PC-9 (cell line): ENCODE measurements around the gene DUOXA2. TPM values are rescaled to one million over a fixed set of nuclear protein-coding genes. Genes with fewer than 3 reads are reported as not detected.

Source experiments
- BruUV-seq: library from RNA; stranded (reverse); fragments of 400-500 nt; replicated peaks from 2 replicates; lab custom pipeline; 2021; lab: Mats Ljungman, UMichigan
- CTCF ChIA-PET: fragments of 300-600 bp; sonication (Branson Sonifier 250); formaldehyde crosslinking; loops from one replicate; lab custom pipeline; 2022; ENCODE audit warnings: antibody characterized with exemption; lab: Charles Lee
- POLR2A ChIA-PET: fragments of 300-600 bp; sonication (Branson Sonifier 250); formaldehyde crosslinking; loops from one replicate; lab custom pipeline; 2022; ENCODE audit warnings: antibody characterized with exemption; ENCODE audit not compliant: unreplicated experiment; lab: Charles Lee
- DNase-seq, 2 experiments: peaks; one replicate each; pipeline versions ENCODE4 v3.0.0 to v3.0.0-alpha.2; 2015 to 2022; ENCODE audit warnings: mixed read lengths in 1 of 2
- H2AFZ ChIP-seq: fragments of 200-600 bp; sonication (generic); 2 replicates; pipeline ENCODE4 v1.8.1; 2017; ENCODE audit warnings: antibody characterized with exemption
- H3F3A ChIP-seq: fragments of 200-600 bp; sonication (generic); 2 replicates; pipeline ENCODE4 v1.8.1; 2017; ENCODE audit warnings: antibody characterized with exemption, mild to moderate bottlenecking, low read depth; ENCODE audit not compliant: insufficient read depth
- H3K27ac ChIP-seq: fragments of 200-600 bp; sonication (generic); 2 replicates; pipeline ENCODE4 v1.6.1; 2016; ENCODE audit warnings: mixed run types
- H3K27me3 ChIP-seq: fragments of 200-600 bp; sonication (generic); 2 replicates; pipeline ENCODE4 v1.6.1; 2016; ENCODE audit warnings: low read depth, mixed run types; ENCODE audit not compliant: insufficient read depth
- H3K36me3 ChIP-seq: fragments of 200-600 bp; sonication (generic); 2 replicates; pipeline ENCODE4 v1.6.1; 2016; ENCODE audit warnings: low read depth, mixed run types
- H3K4me1 ChIP-seq: fragments of 200-600 bp; sonication (generic); replicated peaks from 2 replicates; pipeline ENCODE4 v1.6.1; 2016; ENCODE audit warnings: mixed run types; ENCODE audit not compliant: insufficient read depth
- H3K4me2 ChIP-seq: fragments of 200-600 bp; sonication (generic); 2 replicates; pipeline ENCODE4 v1.6.1; 2017; ENCODE audit warnings: mixed run types
- H3K4me3 ChIP-seq: fragments of 200-600 bp; sonication (generic); 2 replicates; pipeline ENCODE4 v1.6.1; 2016; ENCODE audit warnings: mixed run types
- H3K79me2 ChIP-seq: fragments of 200-600 bp; sonication (generic); 2 replicates; pipeline ENCODE4 v1.6.1; 2017; ENCODE audit warnings: low read depth, mixed run types
- H3K9me2 ChIP-seq: fragments of 200-600 bp; sonication (generic); 2 replicates; pipeline ENCODE4 v1.8.1; 2017; ENCODE audit warnings: mild to moderate bottlenecking; ENCODE audit not compliant: insufficient read depth
- H3K9me3 ChIP-seq: fragments of 200-600 bp; sonication (generic); 2 replicates; pipeline ENCODE4 v1.8.1; 2016; ENCODE audit warnings: low read depth; ENCODE audit not compliant: insufficient read depth
- H4K20me1 ChIP-seq: fragments of 200-600 bp; sonication (generic); 2 replicates; pipeline ENCODE4 v1.8.1; 2017; ENCODE audit not compliant: insufficient read depth
- EZH2 ChIP-seq: fragments of 200-600 bp; sonication (generic); IDR thresholded peaks from 2 replicates; pipeline ENCODE4 v1.8.0; 2017; ENCODE audit warnings: antibody characterized with exemption, low read depth
- intact Hi-C: fragments of 100-400 bp; cut with micrococcal nuclease; formaldehyde crosslinking; loops from one replicate; pipeline ENCODE4 v1.10.0; 2022; ENCODE audit not compliant: unreplicated experiment
- total RNA-seq: library from RNA; stranded (reverse); gene quantifications from 2 replicates; pipeline ENCODE4 v1.2.3, GENCODE V29; 2021
- TF ChIP-seq, protein P1 (sequence below): fragments of 200-600 bp; sonication (generic); conservative IDR thresholded peaks from 2 replicates; pipeline ENCODE4 v1.6.1; 2017; ENCODE audit warnings: mixed run types, antibody characterized with exemption, mild to moderate bottlenecking, moderate library complexity

Gene DUOXA2
- total RNA-seq, 1 experiment from 2014 or later, result not detected

DNA sequence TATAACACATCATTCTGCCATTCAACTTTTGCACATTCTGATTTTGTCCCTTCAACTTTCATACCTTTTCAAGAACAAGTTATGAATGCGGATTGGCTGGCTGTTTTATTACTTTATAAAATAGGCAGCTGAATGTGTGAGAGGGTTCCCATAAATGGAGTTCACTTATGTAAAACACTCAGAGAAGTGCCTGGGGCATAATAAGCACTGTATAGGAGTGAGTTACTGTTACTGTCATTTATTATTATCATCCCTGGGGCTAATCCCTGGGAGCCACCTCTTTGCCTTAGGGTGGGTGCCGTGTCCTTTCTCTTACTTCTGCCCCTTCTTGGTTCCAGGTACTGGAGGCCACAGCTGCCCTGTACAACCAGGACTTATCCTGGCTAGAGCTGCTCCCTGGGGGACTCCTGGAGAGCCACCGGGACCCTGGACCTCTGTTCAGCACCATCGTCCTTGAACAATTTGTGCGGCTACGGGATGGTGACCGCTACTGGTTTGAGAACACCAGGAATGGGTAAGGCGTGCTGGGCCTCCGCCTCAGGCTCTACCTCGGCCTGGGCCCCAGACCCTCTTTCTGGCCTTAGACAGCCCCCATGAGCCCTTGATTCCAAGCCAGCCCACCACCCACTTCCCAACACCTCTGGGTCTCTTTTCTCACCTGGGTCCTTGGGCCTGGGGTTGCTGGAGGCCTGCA lies 26.6 kb downstream of the DUOXA2 start:
- Histone ChIP-seq H3K4me3 (no peak overlapping the region), H3K27me3 (no peaks in the 10 kb centered on the region), H3F3A (no peaks in the 10 kb centered on the region), H2AFZ (no peak overlapping the region), H3K9me3 (no peaks in the 10 kb centered on the region), H3K36me3 (no peaks in the 10 kb centered on the region), H3K4me1 (no peaks in the 10 kb centered on the region), H3K9me2 (no peaks in the 10 kb centered on the region), H3K79me2 (no peaks in the 10 kb centered on the region), H3K4me2 (no peak overlapping the region), H4K20me1 (no peaks in the 10 kb centered on the region), H3K27ac (no peak overlapping the region)
- CTCF ChIA-PET, result no interaction called here
- no peak for DNase-seq
- intact Hi-C loops, result no loop called here
- POLR2A ChIA-PET, result no interaction called here
- no TSS peak for BruUV-seq
- no peak for TF ChIP-seq EZH2
- TF ChIP-seq, protein P1, sequence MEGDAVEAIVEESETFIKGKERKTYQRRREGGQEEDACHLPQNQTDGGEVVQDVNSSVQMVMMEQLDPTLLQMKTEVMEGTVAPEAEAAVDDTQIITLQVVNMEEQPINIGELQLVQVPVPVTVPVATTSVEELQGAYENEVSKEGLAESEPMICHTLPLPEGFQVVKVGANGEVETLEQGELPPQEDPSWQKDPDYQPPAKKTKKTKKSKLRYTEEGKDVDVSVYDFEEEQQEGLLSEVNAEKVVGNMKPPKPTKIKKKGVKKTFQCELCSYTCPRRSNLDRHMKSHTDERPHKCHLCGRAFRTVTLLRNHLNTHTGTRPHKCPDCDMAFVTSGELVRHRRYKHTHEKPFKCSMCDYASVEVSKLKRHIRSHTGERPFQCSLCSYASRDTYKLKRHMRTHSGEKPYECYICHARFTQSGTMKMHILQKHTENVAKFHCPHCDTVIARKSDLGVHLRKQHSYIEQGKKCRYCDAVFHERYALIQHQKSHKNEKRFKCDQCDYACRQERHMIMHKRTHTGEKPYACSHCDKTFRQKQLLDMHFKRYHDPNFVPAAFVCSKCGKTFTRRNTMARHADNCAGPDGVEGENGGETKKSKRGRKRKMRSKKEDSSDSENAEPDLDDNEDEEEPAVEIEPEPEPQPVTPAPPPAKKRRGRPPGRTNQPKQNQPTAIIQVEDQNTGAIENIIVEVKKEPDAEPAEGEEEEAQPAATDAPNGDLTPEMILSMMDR, result no peak

DNA sequence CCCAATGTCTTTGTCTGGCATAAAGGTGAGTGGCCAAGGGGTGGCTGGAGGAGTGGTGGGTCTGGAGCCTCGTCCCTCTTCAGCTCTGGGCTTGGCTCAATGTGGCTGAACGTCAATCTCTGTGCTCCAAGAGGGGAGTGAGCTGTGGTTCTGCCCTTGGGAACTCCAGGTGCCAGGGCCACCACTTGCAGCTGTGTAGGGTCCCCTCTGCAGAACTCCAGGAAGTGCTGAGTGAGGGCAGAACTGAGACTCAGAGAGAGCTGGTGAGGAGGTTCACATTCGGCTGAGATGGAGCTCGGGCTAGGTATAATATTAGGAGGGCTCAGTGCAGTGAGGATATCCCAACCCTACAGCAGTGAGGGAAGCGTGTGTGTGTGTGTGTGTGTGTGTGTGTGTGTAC lies 27.3 kb downstream of the DUOXA2 start:
- H3K4me2 ChIP-seq, result no peak overlapping the region
- no peaks in the 10 kb centered on the region for H3K9me2 ChIP-seq
- no peak for DNase-seq
- no peaks in the 10 kb centered on the region for H3K9me3 ChIP-seq
- H4K20me1 ChIP-seq, result no peaks in the 10 kb centered on the region
- CTCF ChIA-PET, result no interaction called here
- H3K27me3 ChIP-seq, result no peaks in the 10 kb centered on the region
- no peaks in the 10 kb centered on the region for H3K79me2 ChIP-seq
- H3K36me3 ChIP-seq, result no peaks in the 10 kb centered on the region
- no peak for TF ChIP-seq EZH2
- TF ChIP-seq, protein P1, result no peak
- no peak overlapping the region for H2AFZ ChIP-seq
- no TSS peak for BruUV-seq
- intact Hi-C loops, result no loop called here
- no peak overlapping the region for H3K4me3 ChIP-seq
- H3K27ac ChIP-seq, result no peak overlapping the region
- peaks cover 6% of the 10 kb centered on the region for H3K4me1 ChIP-seq
- H3F3A ChIP-seq, result no peaks in the 10 kb centered on the region
- POLR2A ChIA-PET, result interaction anchor here (0.6 kb wide), 1 partner anchor 48 kb away, joined by 10 read pairs; no protein-coding TSS in a partner anchor

DNA sequence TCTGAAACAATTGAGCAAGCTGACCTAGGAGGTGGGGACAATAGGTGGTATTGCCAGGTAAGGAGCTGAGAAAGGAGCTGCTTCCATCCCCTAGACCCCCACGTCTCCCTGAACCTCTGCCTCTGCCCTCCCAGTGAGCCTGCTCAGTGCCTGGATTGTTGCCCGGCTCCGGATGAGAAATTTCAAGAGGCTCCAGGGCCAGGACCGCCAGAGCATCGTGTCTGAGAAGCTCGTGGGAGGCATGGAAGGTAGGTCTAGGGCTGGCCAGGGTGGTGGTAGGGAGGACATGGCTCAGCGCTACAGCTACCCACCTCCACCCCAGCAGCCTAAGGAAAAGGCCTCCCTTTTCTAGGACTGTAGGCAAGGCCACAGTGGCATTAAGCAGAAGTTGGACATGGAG lies 28.9 kb downstream of the DUOXA2 start:
- H3K79me2 ChIP-seq, result no peaks in the 10 kb centered on the region
- H3K4me3 ChIP-seq, result no peak overlapping the region
- TF ChIP-seq, protein P1, result no peak
- TF ChIP-seq EZH2, result no peak
- H3K27ac ChIP-seq, result no peak overlapping the region
- ChIA-PET CTCF (no interaction called here), POLR2A (interaction anchor here (0.6 kb wide), 1 partner anchor 396 kb away, joined by 3 read pairs; no protein-coding TSS in a partner anchor)
- H3K27me3 ChIP-seq, result no peaks in the 10 kb centered on the region
- no peaks in the 10 kb centered on the region for H4K20me1 ChIP-seq
- intact Hi-C loops, result no loop called here
- H3F3A ChIP-seq, result peaks cover 4% of the 10 kb centered on the region; the same call in 1 of the 2 replicates
- no peaks in the 10 kb centered on the region for H3K9me2 ChIP-seq
- DNase-seq, result no peak
- BruUV-seq, result no TSS peak
- H3K4me2 ChIP-seq, result no peak overlapping the region
- no peaks in the 10 kb centered on the region for H3K36me3 ChIP-seq
- peaks cover 15% of the 10 kb centered on the region for H3K4me1 ChIP-seq
- no peaks in the 10 kb centered on the region for H3K9me3 ChIP-seq
- H2AFZ ChIP-seq, result no peak overlapping the region
